Tibial nerve (tissue), 4 donors: ENCODE measurements around the gene NYNRIN. TPM values are rescaled to one million over a fixed set of nuclear protein-coding genes. Genes with fewer than 3 reads are reported as not detected.
"Not testable (repeated sequence)": the region's sequence is repeated elsewhere in the genome, so short reads cannot be mapped to it uniquely, and the experiment has no call there.

Experiments used
- DNase-seq, 2 donors: peaks; one replicate each; pipeline ENCODE4 v3.0.0-alpha.2; 2019; ENCODE audit warnings: low spot score in 2 of 2
- H3K27ac ChIP-seq, 4 donors: fragments of 200-600 bp; sonication (generic) in 3 of 4; one replicate each; pipeline ENCODE4 v1.5.1; 2017 to 2019; ENCODE audit warnings: mild to moderate bottlenecking in 1 of 4
- H3K27me3 ChIP-seq, 2 donors: fragments of 200-600 bp; sonication (generic) in 1 of 2; one replicate each; pipeline versions ENCODE4 v1.5.1 to v1.6.0; 2017 to 2019
- H3K36me3 ChIP-seq, 3 donors: fragments of 200-600 bp; sonication (generic); one replicate each; pipeline ENCODE4 v1.5.1; 2018 to 2019
- H3K4me1 ChIP-seq, 4 donors: fragments of 200-600 bp; sonication (generic) in 3 of 4; one replicate each; pipeline ENCODE4 v1.5.1; 2017 to 2019
- H3K4me3 ChIP-seq, 4 donors: fragments of 200-600 bp; sonication (generic) in 3 of 4; one replicate each; pipeline ENCODE4 v1.5.1; 2017 to 2019; ENCODE audit warnings: mild to moderate bottlenecking in 1 of 4, moderate library complexity in 1 of 4
- H3K9me3 ChIP-seq, 4 donors: fragments of 200-600 bp; sonication (generic) in 3 of 4; one replicate each; pipeline ENCODE4 v1.5.1; 2017 to 2019
- EP300 ChIP-seq, 2 donors: sonication (generic); formaldehyde crosslinking; IDR thresholded peaks; one replicate each; pipeline ENCODE4 v1.6.1; 2017; ENCODE audit warnings: antibody characterized with exemption in 2 of 2, mild to moderate bottlenecking in 1 of 2
- POLR2A ChIP-seq, 2 donors: fragments of 450-650 bp; IDR thresholded peaks; one replicate each; pipeline ENCODE4 v1.6.1; 2017; ENCODE audit warnings: antibody characterized with exemption in 2 of 2, mild to moderate bottlenecking in 2 of 2, moderate library complexity in 2 of 2
- WGBS, 2 donors: methylation state at CpG; one replicate each; pipeline ENCODE4 v1.1.5; 2018; 5-methylcytosine and 5-hydroxymethylcytosine counted together
- total RNA-seq, 4 donors: library from RNA; depleted of rRNA; stranded (reverse); fragments of >200 nt; gene quantifications; one replicate each; pipeline ENCODE4 v1.1.0, GENCODE V29; 2016
- TF ChIP-seq, protein P1 (sequence below), 5 experiments: fragments of 200-600 bp in 3 of 5; fragments of 450-650 bp in 2 of 5; sonication (generic) in 3 of 5; IDR thresholded peaks; one replicate each; pipeline ENCODE4 v1.5.1; 2016 to 2019; ENCODE audit warnings: antibody characterized with exemption in 5 of 5, mild to moderate bottlenecking in 3 of 5, moderate library complexity in 2 of 5

NYNRIN gene
- total RNA-seq, 4 donors from 2014 or later = 17.4 to 24.7 (median 19.4) TPM

DNA sequence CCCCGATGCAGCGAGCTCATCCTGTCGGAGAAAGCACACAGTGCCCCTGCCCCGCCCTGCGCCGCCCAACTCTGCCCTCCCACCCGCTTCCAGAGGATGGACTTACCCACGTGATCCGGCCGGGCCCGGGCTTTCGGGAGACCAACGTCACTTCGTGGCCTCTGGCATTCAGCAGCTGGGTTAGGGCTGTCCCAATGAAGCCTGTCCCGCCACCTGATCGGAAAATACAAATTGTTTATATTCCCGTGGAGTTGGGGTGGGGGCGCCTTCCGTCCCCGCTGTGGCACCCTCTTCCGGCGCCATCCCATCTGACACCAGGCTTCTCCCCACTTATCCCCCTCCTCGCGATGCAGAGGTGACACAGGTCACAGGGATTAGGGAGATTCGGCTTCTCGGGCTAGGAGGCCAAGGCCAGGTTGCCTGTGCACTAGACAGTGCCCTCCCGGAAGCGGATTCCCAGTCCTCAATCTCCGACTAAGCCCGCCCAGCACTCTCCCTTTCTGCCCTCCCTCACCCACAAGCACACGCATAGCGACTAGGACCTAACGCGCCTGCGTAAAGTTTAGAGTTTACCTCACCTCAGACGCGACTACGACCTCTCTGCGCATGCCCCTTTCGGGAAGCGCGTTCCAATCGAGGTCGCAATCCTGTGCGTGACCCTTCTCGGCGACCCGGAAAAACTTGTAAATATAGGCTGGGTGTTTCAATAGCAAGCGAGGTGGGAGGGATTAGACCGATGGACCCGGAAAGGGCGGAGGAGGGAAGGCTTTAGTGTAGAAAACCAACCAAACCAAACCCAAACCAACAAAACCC lies 43.6 kb downstream of the NYNRIN start, which contains the start of gene SDR39U1:
TSS of gene SDR39U1 (minus strand) at position 537 of the 813 bp plus-strand sequence. CDS start at position 530, 7 bp downstream.
- 0 to 1% methylated on average over 45 to 49 of the region's 52 CpGs for WGBS, 2 donors
- no peaks in the 10 kb centered on the region for H3K9me3 ChIP-seq
- H3K27me3 ChIP-seq = no peaks in the 10 kb centered on the region
- peak; percentile 91 to 96 for DNase-seq
- TF ChIP-seq, protein P1, sequence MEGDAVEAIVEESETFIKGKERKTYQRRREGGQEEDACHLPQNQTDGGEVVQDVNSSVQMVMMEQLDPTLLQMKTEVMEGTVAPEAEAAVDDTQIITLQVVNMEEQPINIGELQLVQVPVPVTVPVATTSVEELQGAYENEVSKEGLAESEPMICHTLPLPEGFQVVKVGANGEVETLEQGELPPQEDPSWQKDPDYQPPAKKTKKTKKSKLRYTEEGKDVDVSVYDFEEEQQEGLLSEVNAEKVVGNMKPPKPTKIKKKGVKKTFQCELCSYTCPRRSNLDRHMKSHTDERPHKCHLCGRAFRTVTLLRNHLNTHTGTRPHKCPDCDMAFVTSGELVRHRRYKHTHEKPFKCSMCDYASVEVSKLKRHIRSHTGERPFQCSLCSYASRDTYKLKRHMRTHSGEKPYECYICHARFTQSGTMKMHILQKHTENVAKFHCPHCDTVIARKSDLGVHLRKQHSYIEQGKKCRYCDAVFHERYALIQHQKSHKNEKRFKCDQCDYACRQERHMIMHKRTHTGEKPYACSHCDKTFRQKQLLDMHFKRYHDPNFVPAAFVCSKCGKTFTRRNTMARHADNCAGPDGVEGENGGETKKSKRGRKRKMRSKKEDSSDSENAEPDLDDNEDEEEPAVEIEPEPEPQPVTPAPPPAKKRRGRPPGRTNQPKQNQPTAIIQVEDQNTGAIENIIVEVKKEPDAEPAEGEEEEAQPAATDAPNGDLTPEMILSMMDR (IDR thresholded peaks at IDR 0.05) = peak in 2 of 5 experiments; percentile 21 to 26
- TF ChIP-seq POLR2A (IDR thresholded peaks at IDR 0.05) = peak; percentile 81 to 95
- peak; percentile 57 to 98 for TF ChIP-seq EP300 (IDR thresholded peaks at IDR 0.05)
- H3K27ac ChIP-seq = peak within 1 kb of the TSS; percentile 98 to 100 (median 98)
- peak within 1 kb of the TSS; percentile 58 to 90 (median 69) for H3K4me3 ChIP-seq
- H3K4me1 ChIP-seq = peaks cover 0 to 49% (median 21%) of the 10 kb centered on the region in 4 donors
- H3K36me3 ChIP-seq = peaks cover 0 to 38% (median 16%) of the 10 kb centered on the region in 3 donors

DNA sequence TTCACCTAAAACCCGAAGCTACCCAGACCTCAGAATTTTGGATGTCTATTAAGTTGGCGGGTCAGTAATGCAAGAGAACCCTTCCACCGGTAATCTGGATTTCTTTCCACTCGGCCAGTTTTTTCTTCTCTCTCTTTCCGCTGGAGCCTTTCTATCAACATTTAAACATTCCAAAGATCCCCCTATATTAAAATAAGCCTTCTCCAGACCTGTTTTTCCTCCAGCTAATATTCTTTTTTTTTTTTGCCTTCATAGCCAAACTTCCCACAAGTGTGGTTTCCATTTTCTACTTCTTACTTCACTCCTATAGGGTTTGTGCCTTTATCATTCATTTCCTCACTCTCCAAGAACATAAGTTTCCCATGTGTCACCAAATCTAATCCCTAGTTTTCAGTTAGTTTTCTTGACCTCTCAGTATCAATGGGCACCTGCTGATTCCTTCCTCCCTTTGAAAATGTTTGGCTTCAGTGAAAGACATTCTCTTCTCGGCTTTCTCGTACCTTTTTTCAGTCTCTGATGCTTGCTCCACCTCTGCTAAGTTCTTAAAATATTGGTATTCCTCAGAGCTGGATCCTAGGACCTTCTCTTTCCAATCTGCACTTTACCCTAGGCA lies 44.4 kb downstream of the NYNRIN start:
- H3K27me3 ChIP-seq = no peaks in the 10 kb centered on the region
- peaks cover 0 to 42% (median 19%) of the 10 kb centered on the region in 4 donors for H3K4me1 ChIP-seq
- peak overlapping the region; percentile 98 to 100 (median 98) for H3K27ac ChIP-seq
- WGBS, 2 donors = 6 to 7% methylated on average over 6 of the region's 7 CpGs
- TF ChIP-seq, protein P1 (IDR thresholded peaks at IDR 0.05) = no peak
- TF ChIP-seq POLR2A (IDR thresholded peaks at IDR 0.05) = no peak
- TF ChIP-seq EP300 (IDR thresholded peaks at IDR 0.05) = no peak
- DNase-seq = no peak
- H3K9me3 ChIP-seq = no peaks in the 10 kb centered on the region
- H3K36me3 ChIP-seq = peaks cover 0 to 31% (median 9%) of the 10 kb centered on the region in 3 donors
- H3K4me3 ChIP-seq = peak overlapping the region; percentile 58 to 90 (median 69)

DNA sequence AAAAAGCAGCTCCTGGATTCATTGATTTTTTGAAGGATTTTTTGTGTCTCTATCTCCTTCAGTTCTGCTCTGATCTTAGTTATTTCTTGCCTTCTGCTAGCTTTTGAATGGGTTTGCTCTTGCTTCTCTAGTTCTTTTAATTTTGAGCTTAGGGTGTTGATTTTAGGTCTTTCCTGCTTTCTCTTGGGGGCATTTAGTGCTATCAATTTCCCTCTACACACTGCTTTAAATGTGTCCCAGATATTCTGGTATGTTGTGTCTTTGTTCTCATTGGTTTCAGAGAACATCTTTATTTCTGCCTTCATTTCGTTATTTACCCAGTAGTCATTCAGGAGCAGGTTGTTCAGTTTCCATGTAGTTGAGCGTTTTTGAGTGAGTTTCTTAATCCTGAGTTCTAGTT lies 52.0 kb downstream of the NYNRIN start:
- H3K9me3 ChIP-seq, H3K4me1 ChIP-seq, H3K27me3 ChIP-seq, H3K4me3 ChIP-seq, DNase-seq, H3K36me3 ChIP-seq, H3K27ac ChIP-seq: not testable (repeated sequence)
- 82 to 96% methylated on average over 2 of the region's 2 CpGs for WGBS, 2 donors

DNA sequence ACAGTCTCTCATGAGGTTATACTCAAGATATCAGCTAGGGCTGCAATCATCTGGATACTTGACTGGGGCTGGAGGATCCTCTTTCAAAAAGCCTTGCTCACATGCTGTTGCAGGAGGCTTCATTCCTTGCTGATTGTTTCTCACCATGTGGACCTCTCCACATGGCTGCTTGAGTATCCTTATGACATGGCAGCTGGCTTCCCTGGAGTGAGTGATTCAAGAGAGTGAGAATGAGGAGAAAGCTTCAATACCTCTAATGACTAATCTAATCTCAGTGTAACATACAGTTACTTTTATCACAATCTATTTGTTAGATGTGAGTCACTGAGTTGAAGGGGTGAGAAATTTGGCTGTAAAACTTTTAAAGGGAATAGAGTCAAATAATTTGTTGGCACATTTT lies 58.2 kb downstream of the NYNRIN start:
- no peak for DNase-seq
- Histone ChIP-seq H3K9me3 (peaks cover 0 to 11% (median 0%) of the 10 kb centered on the region in 4 donors), H3K36me3 (peaks cover 0 to 44% (median 0%) of the 10 kb centered on the region in 3 donors), H3K4me3 (no peak overlapping the region), H3K27me3 (no peaks in the 10 kb centered on the region), H3K27ac (no peak overlapping the region), H3K4me1 (no peaks in the 10 kb centered on the region)
- TF ChIP-seq, protein P1 (IDR thresholded peaks at IDR 0.05) = no peak
- TF ChIP-seq POLR2A (IDR thresholded peaks at IDR 0.05) (no peak), EP300 (IDR thresholded peaks at IDR 0.05) (no peak)

DNA sequence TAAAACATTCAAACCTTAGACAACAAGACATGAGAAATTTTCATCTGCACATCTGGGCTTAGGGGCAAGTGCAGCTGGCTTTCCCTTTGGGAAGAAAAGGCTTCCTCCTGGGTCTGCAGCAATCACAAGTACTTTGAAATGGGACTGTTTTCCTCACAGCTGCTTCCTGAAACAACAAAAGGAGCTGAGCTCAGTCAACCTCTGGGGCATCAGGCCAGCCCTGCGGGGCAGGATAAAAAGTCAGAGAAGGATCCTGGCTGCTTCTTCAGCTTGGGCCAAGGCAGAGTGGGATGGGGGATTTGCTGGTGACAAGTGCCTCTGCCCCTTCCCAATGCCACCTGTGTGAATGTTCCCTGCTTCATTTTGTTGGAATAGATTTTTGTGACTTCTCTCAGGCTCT lies 59.9 kb downstream of the NYNRIN start:
- DNase-seq = no peak
- H3K27ac ChIP-seq = no peak overlapping the region
- peaks cover 0 to 42% (median 0%) of the 10 kb centered on the region in 3 donors for H3K36me3 ChIP-seq
- no peak overlapping the region for H3K4me3 ChIP-seq
- no peak for TF ChIP-seq POLR2A (IDR thresholded peaks at IDR 0.05)
- TF ChIP-seq, protein P1 (IDR thresholded peaks at IDR 0.05) = no peak
- TF ChIP-seq EP300 (IDR thresholded peaks at IDR 0.05) = no peak
- 71 to 83% methylated on average over 1 of the region's 1 CpG for WGBS, 2 donors
- peaks cover 0 to 7% (median 0%) of the 10 kb centered on the region in 4 donors for H3K9me3 ChIP-seq
- no peaks in the 10 kb centered on the region for H3K27me3 ChIP-seq
- no peaks in the 10 kb centered on the region for H3K4me1 ChIP-seq
